ENCODE data around the gene CDIPT. TPM values are rescaled to one million over a fixed set of nuclear protein-coding genes. Genes with fewer than 3 reads are reported as not detected.
A peak's percentile ranks its signal among the peaks of the same experiment; 100 is the strongest.
"Not testable (repeated sequence)": the region's sequence is repeated elsewhere in the genome, so short reads cannot be mapped to it uniquely, and the experiment has no call there.

Gene CDIPT
- total RNA-seq, 1 donor from 2014 or later: 65.8 TPM

- DNase-seq (ENCODE audit: missing footprints); ATAC-seq: not testable (repeated sequence)
- intact Hi-C loops (cut with DNase I): loop anchor here (10.0 kb wide), 1 partner anchor 136 kb away; no protein-coding TSS in a partner anchor
Measured at GRCh38 chr16:29869067-29869466, 6.0 kb upstream of the CDIPT start.

- intact Hi-C loops (cut with DNase I): loop anchor here (10.0 kb wide), 1 partner anchor 136 kb away; no protein-coding TSS in a partner anchor
- DNase-seq (ENCODE audit: missing footprints): no peak
- no peak for ATAC-seq
Measured at GRCh38 chr16:29868396-29869009, 5.5 kb upstream of the CDIPT start.

DNA sequence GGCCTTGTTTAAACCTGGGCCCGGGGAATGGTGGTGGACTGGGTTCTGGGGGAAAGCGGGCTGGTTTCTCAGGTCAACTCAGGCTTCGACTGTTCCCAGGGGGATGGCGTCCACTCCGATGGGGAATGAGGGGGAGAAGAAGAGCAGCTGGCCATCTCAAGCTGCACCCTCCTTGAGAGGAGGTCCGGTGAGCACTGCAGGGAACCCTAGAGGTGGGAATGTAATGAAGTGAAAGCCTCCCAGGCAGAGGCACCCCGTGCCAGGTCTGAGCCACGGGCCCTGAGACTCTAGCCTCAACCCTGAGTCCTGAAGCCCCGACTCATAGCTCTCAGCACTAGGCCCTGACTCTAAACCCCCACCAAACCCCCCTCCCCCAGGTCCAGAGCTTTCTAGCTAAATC lies 1.2 kb upstream of the CDIPT start:
- DNase-seq (ENCODE audit: missing footprints) (no peak), ATAC-seq (no peak)
- intact Hi-C loops (cut with DNase I): loop anchor here (10.0 kb wide), 1 partner anchor 141 kb away; no protein-coding TSS in a partner anchor

- intact Hi-C loops (cut with DNase I): loop anchor here (1.0 to 10.0 kb wide), 2 partner anchors 73 to 141 kb away; partner anchors contain the start of gene KIF22
- ATAC-seq (no peak), DNase-seq (ENCODE audit: missing footprints) (no peak)
Measured at GRCh38 chr16:29863669-29863984, 601 bp upstream of the CDIPT start.

DNA sequence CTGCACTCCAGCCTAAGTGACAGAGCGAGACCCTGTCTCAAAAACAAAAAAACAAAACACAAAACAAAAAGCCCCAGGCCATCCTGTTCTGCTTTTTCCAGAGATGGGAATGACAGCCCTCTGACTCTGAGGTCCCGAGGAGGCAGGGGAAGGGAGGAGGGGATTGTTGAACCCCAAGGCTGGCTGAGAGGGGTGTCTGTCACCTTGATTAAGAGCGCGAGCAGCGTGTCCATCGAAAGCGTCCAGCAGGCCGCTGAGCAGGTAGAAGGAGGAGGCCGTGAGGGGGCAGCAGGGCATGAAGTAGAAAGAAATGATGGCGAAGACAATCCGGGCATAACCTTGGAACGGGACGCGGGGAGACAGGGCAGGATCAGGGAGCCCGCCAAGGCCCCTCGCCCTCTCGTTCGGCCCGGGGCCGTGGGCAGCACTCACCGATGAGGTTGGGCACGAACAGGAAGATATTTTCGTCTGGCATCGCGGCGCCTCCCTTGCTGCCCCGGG lies 593 bp downstream of the CDIPT start:
- DNase-seq (ENCODE audit: missing footprints) (no peak), ATAC-seq (no peak)
- intact Hi-C loops (cut with DNase I): loop anchor here (10.0 kb wide), 1 partner anchor 142 kb away; no protein-coding TSS in a partner anchor

DNA sequence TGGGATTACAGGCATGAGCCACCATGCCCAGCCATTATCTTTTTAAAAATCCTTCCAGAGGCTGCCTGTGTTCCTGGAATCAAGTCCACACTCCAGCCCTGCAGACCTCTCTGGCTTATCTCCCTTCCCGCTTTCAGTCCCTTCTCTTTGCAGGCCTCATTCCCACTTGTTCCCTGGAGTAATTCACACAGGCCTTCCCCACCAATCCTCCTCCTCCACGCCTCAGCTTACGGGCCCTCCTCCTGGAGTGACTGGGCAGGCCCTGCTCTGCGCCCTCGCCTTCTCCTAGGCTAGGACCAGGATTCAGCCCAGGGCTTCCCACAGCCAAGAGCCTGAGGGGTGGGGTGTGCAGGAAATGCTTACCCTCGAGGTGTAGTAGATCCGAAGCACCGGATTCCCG lies 2.8 kb downstream of the CDIPT start:
- intact Hi-C loops (cut with DNase I): loop anchor here (10.0 kb wide), 1 partner anchor 145 kb away; no protein-coding TSS in a partner anchor
- DNase-seq (ENCODE audit: missing footprints): no peak
- peak; percentile 24 for ATAC-seq

GRCh38 chr16:29858974-29859373 lies 4.1 kb downstream of the CDIPT start:
- ATAC-seq: no peak
- no peak for DNase-seq (ENCODE audit: missing footprints)
- intact Hi-C loops (cut with DNase I): no loop called here

DNA sequence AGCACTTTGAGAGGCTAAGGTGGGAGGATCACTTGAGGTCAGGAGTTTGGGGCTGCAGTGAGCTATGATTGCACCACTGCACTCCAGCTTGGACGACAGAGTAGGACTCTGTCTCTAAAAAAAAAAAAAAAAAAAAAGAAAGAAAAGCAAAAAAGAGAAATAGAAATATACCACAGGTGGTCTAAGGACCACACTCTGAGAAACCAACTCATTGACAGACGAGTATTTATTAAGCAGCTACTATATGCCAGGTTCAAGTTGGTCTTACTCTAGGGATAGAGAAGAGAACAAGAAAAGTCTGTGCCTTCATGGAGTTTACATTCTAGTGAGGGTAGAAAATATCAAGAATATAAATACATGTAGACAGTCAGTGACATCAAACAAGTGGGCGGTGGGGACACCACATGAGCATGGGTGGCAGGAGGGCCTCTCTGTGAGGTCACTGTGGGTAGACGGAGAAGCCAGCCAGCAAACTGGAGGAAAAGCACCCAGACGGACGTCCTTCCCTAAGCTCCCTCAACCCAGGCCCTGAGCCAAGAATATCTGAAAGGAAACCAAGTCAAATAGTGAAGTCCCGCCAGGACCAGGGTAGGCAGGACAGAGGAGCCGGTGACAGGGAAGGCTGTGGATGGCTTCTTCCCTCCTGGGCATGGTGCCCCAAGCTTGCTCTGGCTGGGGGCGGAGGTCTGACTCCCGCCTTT lies 4.7 kb downstream of the CDIPT start:
- DNase-seq (ENCODE audit: missing footprints): no peak
- ATAC-seq: no peak
- intact Hi-C loops (cut with DNase I): no loop called here

- intact Hi-C loops (cut with DNase I): no loop called here
- ATAC-seq (no peak), DNase-seq (ENCODE audit: missing footprints) (no peak)
Measured at GRCh38 chr16:29857133-29857760, 5.8 kb downstream of the CDIPT start.

GRCh38 chr16:29854520-29855100 lies 8.4 kb downstream of the CDIPT start:
- intact Hi-C loops (cut with DNase I): no loop called here

GRCh38 chr16:29852654-29853053 lies 10.4 kb downstream of the CDIPT start:
- DNase-seq (ENCODE audit: missing footprints) (no peak), ATAC-seq (peak; percentile 49)
- intact Hi-C loops (cut with DNase I): no loop called here

More at GRCh38 chr16:29854520-29855100, 8.4 kb downstream of the CDIPT start:
- ATAC-seq (no peak), DNase-seq (ENCODE audit: missing footprints) (no peak)

- intact Hi-C loops (cut with DNase I): no loop called here
- DNase-seq (ENCODE audit: missing footprints) (no peak), ATAC-seq (no peak)
Measured at GRCh38 chr16:29850998-29851397, 12.0 kb downstream of the CDIPT start.

DNA sequence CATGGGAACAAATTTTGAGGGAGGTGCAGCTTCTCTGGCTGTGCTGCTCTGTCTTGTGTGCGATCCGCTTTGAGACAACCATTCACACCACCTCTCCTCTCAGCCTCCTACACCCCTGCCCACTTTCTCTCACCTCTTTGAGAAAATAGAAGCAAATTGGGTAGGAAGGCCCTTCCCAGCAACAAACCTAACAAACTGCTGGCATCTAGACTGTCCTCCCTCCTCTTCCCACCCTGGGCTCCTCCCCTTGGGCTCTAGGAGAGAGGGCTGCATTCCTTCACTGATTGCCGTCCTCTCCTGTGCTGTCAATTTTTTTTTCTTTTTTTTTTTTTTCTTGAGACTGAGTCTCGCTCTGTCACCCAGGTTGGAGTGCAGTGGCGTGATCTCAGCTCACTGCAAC lies 13.5 kb downstream of the CDIPT start:
- ATAC-seq (no peak), DNase-seq (ENCODE audit: missing footprints) (no peak)
- intact Hi-C loops (cut with DNase I): loop anchor here (5.0 kb wide), 1 partner anchor 37 kb away; the partner anchor contains the start of gene PRRT2

DNA sequence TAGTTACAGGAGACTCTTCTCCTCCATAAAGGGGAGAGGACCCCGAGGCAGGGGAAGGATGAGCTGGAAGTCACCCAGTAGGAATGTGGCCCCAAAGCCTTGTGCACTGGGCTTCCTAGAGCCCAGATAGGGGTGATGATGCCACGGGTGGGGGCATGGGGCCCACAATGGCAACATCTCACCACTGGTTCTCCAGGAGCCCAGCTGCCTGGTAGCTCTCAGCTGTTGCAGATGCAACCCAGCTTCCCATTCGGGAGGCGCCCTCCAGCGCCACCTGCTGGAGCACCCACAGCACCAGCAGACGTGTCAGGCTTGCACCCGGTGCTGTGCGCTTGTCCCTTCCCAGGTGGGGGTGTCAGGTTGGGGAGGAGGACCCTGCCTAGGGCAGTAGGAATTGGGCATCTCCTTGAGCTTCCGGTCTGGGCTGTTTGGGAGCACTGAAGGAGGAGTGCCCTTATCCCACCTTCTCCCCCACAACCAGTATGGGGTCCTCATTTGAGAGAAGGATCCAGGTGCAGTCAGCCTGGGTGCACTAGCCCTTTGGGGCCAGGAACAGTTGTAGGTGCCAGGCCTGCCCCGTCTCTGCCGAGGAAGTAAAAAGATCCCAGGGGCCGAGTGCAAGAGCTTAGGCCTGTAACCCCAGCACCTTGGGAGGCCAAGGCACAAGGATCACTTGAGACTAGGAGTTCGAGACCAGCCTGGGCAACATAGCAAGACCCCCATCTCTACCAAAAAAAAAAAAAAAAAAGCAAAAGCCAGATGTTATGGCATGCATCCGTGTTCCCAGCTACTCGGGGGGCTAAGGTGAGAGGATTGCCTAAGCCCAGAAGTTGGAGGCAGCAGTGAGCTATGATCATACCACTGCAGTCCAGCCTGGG lies 14.4 kb downstream of the CDIPT start:
- intact Hi-C loops (cut with DNase I): loop anchor here (5.0 kb wide), 1 partner anchor 36 kb away; the partner anchor contains the start of gene PRRT2
- peak; percentile 64 for ATAC-seq
- DNase-seq (ENCODE audit: missing footprints): peak; percentile 92

GRCh38 chr16:29845656-29846055 lies 17.4 kb downstream of the CDIPT start:
- intact Hi-C loops (cut with DNase I): loop anchor here (5.0 kb wide), 1 partner anchor 33 kb away; the partner anchor contains the start of gene PRRT2
- no peak for DNase-seq (ENCODE audit: missing footprints)
- ATAC-seq: no peak

DNA sequence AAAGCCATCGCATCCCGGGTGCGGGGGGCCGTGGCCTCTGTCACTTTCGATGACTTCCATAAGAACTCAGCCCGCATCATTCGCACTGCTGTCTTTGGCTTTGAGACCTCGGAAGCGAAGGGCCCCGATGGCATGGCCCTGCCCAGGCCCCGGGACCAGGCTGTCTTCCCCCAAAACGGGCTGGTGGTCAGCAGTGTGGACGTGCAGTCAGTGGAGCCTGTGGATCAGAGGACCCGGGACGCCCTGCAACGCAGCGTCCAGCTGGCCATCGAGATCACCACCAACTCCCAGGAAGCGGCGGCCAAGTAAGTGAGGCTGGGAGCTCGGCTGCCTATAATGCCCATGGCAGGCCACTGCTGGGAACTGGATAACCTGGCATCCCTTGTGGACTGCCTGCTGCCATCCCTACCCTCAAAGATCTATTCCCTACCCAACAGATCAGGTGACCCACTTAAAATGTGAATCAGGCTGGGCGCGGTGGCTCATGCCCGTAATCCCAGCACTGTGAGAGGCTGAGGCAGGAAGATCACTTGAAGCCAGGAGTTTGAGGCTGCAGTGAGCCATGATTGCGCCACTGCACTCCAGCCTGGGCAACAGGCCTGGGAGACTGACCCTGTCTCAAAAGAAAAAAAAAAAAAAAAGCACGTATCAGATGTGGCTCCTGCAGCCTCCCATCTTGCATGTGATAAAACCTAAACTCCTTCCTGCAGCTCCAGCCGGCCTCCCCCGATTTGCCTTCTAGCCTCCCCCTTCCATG lies 18.3 kb downstream of the CDIPT start:
- ATAC-seq (peak; percentile 37), DNase-seq (ENCODE audit: missing footprints) (no peak)
- intact Hi-C loops (cut with DNase I): loop anchor here (5.0 kb wide), 1 partner anchor 32 kb away; the partner anchor contains the start of gene PRRT2

- intact Hi-C loops (cut with DNase I): no loop called here
- ATAC-seq (no peak), DNase-seq (ENCODE audit: missing footprints) (no peak)
Measured at GRCh38 chr16:29843931-29844330, 19.1 kb downstream of the CDIPT start.
